Left ventricle myocardium superior (tissue), 1 donor: ENCODE data around the gene AUNIP. TPM values are rescaled to one million over a fixed set of nuclear protein-coding genes. Genes with fewer than 3 reads are reported as not detected.

Experiments
- ATAC-seq: fragments of 200-7000 bp; cut with Tn5 transposase; one replicate; pipeline ENCODE4 v1.9.1; 2020; ENCODE audit warnings: mild to moderate bottlenecking, moderate library complexity
- DNase-seq: peaks from one replicate; pipeline ENCODE4 v3.0.0-alpha.2; 2020
- intact Hi-C: fragments of 100-400 bp; cut with micrococcal nuclease; formaldehyde crosslinking; loops from one replicate; pipeline ENCODE4 v1.11.0; 2022
- total RNA-seq: library from RNA; stranded (reverse); fragmentation: NEBNext Ultra II Directional; extraction: Animal tissue kit (Norgen Biotek cat#: 25700); gene quantifications from one replicate; pipeline ENCODE4 v1.2.1, GENCODE V29; 2021
- donor health status: DM: no; HTN: yes; CAD: no; lungs with severe emphysema.

AUNIP gene
- total RNA-seq, 1 donor from 2014 or later, result not detected

DNA sequence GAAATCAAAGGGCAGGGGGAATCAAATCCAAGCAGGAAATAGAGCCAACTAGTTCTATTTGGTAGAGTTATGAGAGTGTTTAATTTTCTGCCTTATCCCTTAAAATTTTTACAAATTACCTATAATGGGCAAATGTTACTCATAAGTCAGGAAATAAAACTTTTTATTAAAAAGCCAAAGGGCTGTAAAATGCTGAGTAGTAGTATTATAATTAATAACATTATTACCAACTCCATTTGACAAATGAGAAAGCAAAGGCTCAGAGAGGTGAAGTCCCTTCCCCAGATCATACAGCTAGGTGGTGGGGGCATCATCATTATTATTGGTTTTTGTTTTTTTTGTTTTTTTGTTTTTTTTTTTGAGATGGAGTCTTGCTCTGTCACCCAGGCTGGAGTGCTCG is 55.9 kb downstream of the AUNIP start:
- intact Hi-C loops, result no loop called here
- ATAC-seq (no peak), DNase-seq (no peak)

DNA sequence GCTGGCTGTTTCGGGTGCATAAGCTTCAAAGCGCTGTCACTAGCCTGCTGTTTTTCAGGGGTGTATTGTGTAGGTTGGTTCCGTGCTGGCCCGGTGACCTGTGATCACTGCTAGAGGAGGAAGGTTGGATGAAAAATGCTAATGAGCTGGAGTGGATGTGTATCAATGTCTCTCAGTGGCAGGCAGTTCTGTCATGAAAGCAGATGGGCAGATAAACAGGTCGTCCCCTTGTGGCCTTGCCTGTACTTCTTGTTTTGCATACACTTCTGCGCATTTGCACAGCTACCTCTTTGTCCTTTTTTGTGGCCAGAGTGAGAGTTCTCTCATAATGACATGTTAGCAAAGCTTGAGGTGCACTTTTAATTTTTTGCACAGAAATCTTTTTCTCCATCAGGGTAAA is 56.3 kb downstream of the AUNIP start:
- DNase-seq (peak; percentile 1), ATAC-seq (no peak)
- intact Hi-C loops, result no loop called here

DNA sequence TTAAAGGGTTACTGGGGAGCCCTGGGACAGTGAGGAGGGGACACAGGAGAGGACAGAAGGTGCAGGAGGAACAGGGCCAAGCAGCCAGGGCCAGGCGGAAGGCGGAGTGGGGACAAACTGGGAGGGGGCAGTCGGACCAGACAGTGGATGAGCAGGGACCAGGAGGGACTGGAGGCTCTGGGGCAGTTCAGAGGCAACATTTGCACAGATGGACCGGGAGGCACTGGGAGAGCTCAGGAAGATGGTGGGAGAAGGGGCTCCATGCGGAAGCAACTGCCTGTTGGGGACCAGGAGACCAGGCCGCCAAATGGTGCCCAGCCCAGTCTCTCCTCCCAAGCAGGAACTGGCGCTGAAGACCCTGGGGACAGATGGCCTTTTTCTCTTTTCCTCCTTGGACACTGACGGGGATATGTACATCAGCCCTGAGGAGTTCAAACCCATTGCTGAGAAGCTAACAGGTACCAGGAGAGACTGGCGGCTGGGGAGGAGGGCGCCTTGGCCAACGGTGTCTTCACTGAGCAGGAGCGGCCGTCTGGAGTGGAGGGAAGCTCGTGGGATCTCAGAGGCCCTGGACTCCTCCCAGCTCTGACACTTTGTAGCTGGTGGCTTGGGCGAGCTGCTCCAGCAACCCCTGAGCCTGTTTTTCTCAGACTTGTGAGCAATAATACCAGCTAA is 58.4 kb downstream of the AUNIP start:
- no peak for DNase-seq
- ATAC-seq, result peak; percentile 6
- intact Hi-C loops, result no loop called here

DNA sequence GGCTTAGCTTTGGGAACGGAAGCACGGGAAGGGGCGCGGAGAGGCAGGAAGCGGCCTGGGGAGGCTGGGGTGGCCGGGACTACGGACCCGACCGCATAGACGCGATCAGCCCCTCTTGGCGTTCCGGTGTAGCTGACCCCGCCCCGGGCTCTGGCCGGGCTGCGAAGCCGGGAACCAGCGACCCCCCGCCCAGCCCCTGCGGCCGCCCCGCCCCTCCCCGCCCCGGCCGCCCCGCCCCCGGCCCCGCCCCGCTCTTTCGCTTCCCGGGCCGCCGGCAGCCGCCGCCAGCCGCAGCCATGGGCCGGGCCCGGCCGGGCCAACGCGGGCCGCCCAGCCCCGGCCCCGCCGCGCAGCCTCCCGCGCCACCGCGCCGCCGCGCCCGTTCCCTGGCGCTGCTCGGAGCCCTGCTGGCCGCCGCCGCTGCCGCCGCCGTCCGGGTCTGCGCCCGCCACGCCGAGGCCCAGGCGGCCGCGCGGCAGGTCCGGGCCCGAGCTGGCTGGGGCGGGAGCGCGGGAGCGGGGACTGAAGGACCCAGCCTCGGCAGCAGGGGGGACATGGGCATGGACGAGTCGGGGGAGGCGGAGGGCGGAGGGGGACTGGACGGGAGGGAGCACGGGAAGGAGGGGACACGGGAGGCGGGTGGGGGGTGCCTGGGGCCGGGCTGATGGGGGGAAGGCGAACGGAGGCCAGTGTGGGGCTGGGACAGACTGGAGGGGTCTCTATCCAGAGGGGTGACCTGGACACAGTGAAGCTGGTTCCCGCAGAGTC is 59.1 kb downstream of the AUNIP start, which contains the start of gene SELENON:
Gene SELENON (plus strand): TSS at position 259 of the 768 bp plus-strand sequence. CDS start 38 bp downstream, at position 297.
- ATAC-seq, result peak; percentile 71
- intact Hi-C loops, result loop anchor here (5.0 kb wide), 1 partner anchor 193 kb away; no protein-coding TSS in a partner anchor

DNA sequence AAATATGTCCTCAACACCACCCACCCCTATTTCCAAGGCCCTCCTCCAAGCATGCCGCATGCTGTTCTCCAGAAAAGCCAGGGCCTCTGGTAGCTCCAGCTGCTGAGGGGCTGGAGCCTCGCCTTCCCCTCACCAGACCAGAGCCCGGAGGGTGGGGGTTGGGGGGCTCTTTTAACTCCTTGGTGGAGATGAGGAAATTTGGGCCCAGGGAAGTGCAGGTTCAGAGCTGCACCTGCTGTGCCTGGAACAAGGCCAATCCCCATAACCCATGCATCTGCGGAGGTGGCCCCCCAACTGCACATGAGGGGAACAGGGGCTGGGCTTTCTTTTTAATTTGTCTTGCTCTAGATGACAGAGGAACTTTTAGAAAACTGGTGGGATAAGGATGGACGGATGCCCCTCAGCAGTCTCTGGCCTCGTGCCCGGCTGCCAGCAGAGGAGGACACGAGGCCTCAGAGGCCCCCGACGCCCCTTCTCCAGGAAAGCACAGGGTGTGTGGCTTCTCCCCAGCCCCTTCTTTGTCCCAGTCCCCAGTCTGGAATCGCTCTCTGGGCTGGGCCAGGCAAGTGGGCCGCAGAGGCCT is 59.8 kb downstream of the AUNIP start:
- DNase-seq, result no peak
- intact Hi-C loops, result loop anchor here (5.0 kb wide), 1 partner anchor 192 kb away; no protein-coding TSS in a partner anchor
- no peak for ATAC-seq

More for the DNA sequence above, 59.1 kb downstream of the AUNIP start, which contains the start of gene SELENON:
- peak; percentile 89 for DNase-seq

DNA sequence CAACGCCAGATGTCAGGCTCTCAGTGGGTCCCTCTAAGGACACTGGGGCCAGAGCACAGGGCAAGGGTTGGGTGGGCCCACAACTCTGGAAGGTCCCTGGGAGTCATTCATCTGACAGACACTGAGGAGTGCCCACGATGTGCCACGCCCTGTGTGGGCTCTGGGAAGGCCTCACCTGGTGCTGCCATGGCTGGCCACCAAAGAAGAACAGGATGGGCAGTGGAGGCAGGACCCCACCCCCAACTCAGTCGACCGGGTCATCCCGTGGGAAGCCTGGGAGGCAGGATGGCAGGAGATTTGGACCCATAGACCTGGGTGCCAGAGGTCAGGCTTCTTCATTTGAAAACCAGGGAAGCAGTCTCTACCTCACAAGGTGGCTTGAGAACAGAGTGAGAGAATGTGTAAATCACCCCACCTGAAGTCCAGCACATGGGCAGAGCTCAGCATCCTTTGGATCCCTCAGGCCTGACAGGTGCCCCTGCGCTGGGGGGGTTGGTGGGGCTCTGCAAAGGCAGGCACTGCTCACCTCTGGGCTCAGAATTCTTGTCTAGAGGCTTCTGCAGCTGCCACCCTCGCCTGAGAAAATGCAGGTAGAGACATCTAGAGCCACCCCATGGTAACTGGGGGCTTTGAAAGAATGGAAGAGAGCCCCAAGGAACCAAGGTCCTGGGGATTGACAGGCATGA is 60.4 kb downstream of the AUNIP start:
- intact Hi-C loops, result loop anchor here (5.0 kb wide), 1 partner anchor 192 kb away; no protein-coding TSS in a partner anchor
- ATAC-seq, result no peak
- DNase-seq, result no peak

DNA sequence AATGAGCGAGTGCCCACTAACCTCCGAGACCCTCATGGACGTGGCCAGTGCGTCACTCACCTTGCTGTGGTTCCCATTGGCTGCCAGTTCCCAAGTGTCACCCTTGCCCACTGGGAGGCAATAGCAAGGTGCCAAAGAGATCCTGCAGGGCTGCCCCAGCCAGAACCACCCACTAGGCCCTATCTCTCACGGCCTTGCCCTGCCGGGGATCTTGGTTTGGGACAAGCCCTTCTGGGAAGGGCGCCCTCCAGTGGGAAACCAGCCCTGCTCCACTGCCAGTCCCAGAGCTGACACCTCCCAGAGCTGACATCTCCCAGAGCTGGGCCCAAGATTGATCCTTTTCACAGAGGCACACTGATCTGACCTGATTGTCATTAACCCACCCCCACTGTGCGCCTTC is 61.3 kb downstream of the AUNIP start:
- ATAC-seq (peak; percentile 24), DNase-seq (peak; percentile 67)
- intact Hi-C loops, result loop anchor here (5.0 kb wide), 1 partner anchor 191 kb away; no protein-coding TSS in a partner anchor

DNA sequence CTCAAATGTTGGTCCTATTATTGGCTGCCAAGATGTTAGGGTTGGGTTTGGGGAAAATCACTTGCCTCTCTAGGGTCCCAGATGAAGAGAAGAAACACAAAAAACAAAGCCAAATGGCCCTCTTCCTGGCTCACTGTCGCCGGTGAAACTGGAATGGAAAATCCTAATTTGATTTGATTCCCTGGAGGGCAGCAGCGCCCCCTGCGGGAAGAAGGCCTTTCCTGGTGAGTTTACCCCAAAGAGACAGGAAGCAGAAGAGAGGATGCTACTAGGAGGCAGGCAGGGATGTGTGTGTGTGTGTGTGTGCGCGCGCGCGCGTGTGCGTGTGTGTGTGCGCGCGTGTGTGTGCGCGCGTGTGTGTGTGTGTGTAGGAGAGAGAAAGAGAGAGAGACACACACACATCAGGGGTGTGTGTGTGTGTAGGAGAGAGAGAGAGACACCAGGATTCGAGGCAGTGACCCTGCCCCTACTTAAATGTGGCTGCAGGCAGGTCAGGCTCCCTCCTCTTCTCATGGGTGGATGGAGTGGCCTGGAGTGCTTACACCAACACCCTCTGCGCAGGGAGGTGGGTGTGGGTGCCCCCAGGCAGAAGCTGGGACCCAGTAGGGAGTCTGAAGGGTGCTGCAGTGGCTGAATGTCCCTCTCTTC is 62.3 kb downstream of the AUNIP start:
- DNase-seq (peak; percentile 92), ATAC-seq (peak; percentile 36)
- intact Hi-C loops, result loop anchor here (5.0 kb wide), 1 partner anchor 190 kb away; no protein-coding TSS in a partner anchor

DNA sequence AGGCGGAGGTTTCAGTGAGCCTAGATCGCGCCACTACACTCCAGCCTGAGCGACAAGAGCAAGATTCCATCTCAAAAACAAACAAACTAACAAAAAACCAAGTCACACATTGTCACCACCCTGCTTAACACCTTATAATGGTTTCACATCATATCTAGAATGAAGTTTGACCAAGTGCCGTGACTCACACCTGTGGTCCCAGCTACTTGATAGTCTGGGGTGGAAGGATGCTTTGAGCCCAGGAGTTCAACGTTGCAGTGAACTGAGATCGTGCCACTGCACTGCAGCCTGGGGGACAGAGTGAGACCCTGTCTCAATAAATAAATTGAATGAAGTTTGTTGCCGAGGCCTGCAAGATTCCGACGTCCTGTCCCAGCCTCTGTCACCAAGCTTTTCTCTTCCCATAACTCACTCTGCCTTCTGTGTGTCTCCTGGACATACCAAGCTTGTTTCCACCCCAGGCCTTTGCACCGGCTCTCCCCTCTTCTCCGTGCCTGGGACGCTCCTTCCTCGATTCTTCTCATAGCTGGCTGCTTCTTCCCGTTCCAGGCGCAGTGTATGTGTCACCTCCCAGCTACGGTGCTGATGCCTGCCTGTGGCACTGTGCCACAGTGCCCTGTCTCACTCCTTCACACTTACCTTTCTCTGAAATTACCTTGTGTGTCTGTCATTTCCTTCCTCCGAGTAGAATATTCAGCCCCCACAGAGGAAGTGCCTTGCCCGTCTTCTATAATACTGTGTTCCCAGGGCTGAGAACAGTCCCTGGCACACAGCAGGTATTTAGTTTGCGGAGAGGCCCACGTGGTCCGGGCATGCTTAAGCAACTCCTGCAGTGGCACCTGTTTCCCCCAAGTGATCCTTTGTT is 63.1 kb downstream of the AUNIP start:
- ATAC-seq (peak; percentile 38), DNase-seq (no peak)
- intact Hi-C loops, result loop anchor here (5.0 kb wide), 1 partner anchor 189 kb away; no protein-coding TSS in a partner anchor

DNA sequence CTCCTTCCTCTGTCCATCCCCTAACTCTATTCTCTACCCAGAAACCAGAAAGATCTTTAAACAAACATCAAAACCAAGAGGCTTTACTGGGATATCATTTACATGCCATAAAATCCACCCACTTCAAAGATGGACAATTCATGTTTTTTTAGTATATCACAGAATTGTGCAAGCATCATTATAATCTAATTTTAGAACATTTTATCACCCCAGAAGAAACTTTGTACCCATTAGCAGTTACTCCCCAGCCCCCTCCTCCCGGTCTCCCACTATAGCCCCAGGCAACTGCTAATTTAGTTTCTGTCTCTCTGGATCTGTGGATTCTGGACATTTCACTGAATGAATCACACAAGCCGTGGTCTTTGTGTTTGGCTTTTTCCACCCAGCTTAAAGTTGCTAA is 64.0 kb downstream of the AUNIP start:
- ATAC-seq (no peak), DNase-seq (no peak)
- intact Hi-C loops, result loop anchor here (5.0 kb wide), 1 partner anchor 188 kb away; no protein-coding TSS in a partner anchor

DNA sequence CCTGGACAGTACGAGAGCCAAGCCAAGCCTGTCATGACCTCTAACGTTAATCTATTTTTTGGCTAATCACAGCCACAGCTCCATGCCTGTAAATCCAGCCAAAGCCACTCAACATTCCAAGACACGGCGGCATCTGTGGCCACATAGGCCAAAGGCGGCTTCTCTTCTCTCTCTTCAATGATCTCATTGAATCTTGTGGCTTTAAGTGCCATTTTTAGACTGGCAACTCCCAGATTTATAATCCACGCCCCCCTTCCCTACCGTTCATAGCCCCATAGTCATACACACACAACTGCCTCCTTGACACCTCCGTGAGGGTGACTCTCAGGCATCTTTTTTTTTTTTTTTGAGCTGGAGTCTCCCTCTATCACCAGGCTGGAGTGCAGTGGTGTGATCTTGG is 64.9 kb downstream of the AUNIP start:
- intact Hi-C loops, result no loop called here
- ATAC-seq (no peak), DNase-seq (no peak)

DNA sequence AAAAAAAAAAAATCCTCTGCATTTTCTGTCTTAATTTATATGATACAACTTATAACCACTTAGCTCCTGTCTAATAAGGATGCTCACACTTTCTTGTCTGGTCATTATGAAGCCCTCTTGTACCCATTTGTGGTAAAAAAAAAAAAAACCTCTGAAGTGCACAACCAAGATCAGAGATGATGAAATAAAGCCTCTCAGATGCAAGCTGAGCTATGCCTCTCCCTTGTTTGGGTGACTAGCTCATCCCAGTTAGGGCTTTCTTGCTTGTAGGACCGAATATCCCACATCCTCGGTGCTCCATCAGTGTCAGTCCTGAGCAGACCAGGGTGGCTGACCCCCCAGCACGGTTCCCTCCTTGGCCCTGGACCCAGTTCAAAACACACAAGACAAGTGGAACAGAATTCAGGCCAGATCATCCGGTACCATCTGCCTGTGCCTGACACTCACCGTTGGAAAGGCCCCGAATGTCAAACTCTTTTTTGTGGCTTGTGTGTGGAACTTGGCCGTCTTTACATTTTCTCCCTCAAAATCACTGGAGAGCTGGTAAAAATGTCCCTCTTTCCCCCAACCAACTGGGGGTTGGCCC is 65.6 kb downstream of the AUNIP start:
- DNase-seq (no peak), ATAC-seq (no peak)
- intact Hi-C loops, result no loop called here

DNA sequence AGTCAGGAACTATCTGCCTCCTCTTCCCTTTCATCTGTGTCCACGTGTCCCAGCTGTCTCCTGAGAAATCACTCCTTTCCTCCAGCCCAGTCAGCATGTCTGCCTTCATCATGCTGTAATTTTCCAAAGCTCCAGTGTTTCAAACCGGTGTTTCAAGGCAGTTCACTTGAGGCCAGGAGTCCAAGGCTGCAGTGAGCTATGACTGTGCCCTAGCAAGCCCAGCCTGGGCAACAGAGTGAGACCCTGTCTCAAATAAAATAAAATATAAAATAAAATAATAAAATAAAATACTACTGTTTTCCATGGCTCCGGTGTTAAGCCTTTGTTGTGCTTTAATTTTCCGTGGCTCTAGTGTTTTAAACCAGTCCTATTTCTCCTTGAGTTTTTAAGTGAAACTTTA is 67.1 kb downstream of the AUNIP start:
- DNase-seq, result no peak
- intact Hi-C loops, result no loop called here
- ATAC-seq, result no peak

DNA sequence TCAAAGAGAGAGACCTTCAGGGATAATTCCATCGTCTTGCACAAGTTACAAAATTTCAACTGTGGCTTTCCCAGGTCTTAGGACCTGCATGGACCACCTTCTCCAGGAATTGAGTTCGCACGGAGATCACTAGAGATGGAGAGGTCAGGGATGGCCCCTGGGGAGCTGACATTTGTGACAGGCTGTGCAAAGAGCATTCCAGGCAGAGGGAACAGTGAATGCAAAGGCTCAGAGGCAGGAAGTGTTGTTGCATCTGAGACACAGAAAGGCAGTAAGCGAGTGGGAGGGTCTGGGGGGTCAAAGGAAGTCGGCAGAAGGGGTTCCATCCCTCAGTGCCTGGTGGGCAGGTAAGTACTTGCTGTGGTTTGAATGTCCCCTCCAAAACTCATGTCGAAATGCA is 68.8 kb downstream of the AUNIP start:
- intact Hi-C loops, result no loop called here
- ATAC-seq, result no peak
- DNase-seq, result no peak

DNA sequence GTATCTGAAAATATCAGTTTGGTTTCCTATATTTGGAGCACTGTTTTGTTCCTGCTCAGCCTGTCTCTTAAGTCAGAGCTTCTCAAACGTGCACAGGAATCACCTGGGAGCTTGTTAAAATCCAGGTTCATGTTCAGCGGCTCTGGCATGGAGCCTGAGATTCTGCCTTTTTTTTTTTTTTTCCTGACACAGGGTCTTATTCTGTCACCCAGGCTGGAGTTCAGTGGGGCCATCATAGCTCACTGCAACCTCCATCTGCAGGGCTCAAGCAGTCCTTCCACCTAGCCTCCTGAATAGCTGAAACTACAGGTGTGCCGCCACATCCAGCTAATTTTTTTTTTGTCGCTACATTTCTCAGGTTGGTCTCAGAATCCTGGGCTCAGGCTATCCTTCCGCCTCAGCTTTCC is 71.5 kb downstream of the AUNIP start:
- intact Hi-C loops, result no loop called here
- ATAC-seq, result no peak
- no peak for DNase-seq

DNA sequence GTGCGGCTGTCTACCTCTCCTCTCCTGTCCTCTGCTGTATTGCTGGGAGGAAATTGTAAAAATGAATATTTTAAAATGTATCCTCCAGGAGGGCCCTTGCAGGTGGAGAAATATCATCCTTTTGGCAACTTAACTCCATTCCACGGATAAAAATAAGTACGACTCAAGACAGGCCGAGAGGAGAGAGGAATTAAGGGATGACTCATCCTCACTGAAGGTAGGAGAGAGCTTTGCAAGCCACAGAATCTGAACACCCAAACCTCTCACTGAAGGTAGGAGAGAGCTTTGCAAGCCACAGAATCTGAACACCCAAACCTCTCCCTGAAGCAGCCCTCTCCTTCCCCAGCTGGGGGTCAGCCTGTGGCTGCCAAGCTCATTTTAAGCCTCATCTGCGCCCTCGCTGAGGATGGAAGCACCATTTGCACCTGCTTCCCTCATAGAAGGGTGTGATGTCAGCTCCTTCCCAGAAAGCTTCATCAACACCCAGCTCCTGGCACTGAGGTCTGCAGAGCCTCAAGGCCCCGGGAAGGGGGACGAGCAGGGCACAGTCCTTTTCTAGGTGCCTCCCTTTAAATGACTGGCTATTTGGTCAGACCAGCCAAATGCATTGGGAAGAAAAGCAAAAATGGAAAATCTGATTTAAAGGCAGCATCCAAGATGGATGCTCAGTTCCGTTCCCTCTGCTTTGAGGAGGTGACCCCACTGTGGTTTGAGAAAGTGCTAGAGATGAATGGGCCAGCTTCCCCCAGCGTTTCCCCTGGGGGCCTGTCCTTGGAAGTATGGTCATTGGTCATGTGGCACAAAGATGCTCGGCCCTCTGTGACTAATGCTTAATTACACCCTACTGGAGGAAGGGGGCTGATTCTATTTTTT is 72.1 kb downstream of the AUNIP start:
- no peak for ATAC-seq
- DNase-seq, result no peak
- intact Hi-C loops, result no loop called here
